ENCODE measurements around the gene NCAPG2. TPM values are rescaled to one million over a fixed set of nuclear protein-coding genes. Genes with fewer than 3 reads are reported as not detected.

Gene NCAPG2
- total RNA-seq, 1 experiment from 2014 or later, result 27.5 TPM

GRCh38 chr7:158583810-158584209, 120.8 kb downstream of the NCAPG2 start:
- DNase-seq (ENCODE audit: low read depth, low spot score), result no peak
- in situ Hi-C loops (cut with HindIII; ENCODE audit: low pct_unique_long_range_greater_than_20kb, low sequenced_read_pairs), result no loop called here

DNA sequence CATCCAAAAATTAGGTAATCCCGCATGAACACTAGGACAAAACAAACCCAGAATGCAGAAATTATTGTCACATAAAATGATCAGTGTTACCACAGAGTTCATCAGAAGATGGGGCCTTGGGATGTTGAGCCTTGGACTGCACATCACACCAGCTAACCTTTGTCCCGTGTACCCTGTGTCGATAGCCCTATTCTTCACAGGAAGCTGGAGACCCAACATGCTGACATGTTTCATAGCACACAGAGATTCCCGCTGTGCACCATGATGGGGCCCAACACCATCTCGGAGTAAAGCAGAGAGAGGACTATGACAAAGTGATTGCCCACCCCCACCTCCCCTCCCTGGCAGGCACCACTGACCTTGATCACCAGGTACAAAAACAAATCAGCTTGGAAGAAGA, 121.5 kb downstream of the NCAPG2 start:
- DNase-seq (ENCODE audit: low read depth, low spot score), result no peak
- in situ Hi-C loops (cut with HindIII; ENCODE audit: low pct_unique_long_range_greater_than_20kb, low sequenced_read_pairs), result no loop called here

GRCh38 chr7:158582089-158582456, 122.5 kb downstream of the NCAPG2 start:
- no peak for DNase-seq (ENCODE audit: low read depth, low spot score)
- in situ Hi-C loops (cut with HindIII; ENCODE audit: low pct_unique_long_range_greater_than_20kb, low sequenced_read_pairs), result no loop called here

DNA sequence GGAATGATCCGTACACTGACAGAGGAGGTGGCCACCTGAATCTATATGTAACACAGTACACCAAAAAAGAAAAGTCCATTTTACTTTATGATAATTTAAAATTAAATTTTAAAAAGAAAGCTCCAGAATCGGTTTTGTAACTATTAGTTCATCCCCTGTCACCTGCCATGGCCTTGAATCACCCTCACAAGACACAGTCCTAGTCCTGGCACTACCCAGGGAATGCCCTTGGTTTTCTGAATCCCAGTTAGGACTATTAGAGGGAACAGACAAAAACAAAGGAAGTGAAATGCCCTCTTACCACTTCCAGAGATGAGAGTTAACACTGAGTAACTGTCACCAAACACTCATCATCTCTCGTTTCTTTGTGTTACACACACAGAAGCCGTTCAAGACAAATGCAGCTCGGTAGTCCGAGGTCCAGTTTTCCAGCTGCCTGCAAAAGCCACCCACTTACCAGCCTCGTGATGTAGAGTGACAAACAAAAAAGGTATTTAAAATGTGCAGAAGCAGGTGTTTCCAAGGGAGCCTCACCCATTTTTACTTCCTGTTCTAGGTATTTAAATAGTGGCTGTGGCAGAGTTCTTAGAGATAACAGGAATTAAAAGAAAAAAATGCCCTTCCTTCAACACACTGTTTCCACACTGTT, 123.0 kb downstream of the NCAPG2 start:
- in situ Hi-C loops (cut with HindIII; ENCODE audit: low pct_unique_long_range_greater_than_20kb, low sequenced_read_pairs), result no loop called here
- no peak for DNase-seq (ENCODE audit: low read depth, low spot score)

Small RNA genes within 50 kb of the gene (small RNA-seq; reads per million reads assigned to genes)
- gene MIR5707 (0 reads per million in 2 experiments), gene THAP5P1 (0 reads per million in 2 experiments)

Other genes starting within 250 kb of the NCAPG2 start
- 0.16 TPM in 1 of 2 replicates, not detected in the other for gene PTPRN2, start 117.0 kb downstream of the NCAPG2 start, total RNA-seq (2014; rRNA removed; shearing (Covaris generic))
- 95.2 and 97.7 TPM in 2 replicates for gene ESYT2, start 124.7 kb upstream of the NCAPG2 start, total RNA-seq (2014; rRNA removed; shearing (Covaris generic))
- 5.9 and 8.5 TPM in 2 replicates for gene DYNC2I1, start 151.8 kb upstream of the NCAPG2 start, total RNA-seq (2014; rRNA removed; shearing (Covaris generic))

Data from SK-MEL-5 (cell line).